HCT116 (cell line): Measurements from ENCODE around the gene HTR3B.

ENCODE experiments used
- FOSL1 ChIP-seq: IDR thresholded peaks from 2 replicates; pipeline ENCODE4 v1.6.1; 2012; ENCODE audit warnings: low read depth
- POLR2A ChIP-seq: IDR thresholded peaks from 2 replicates; pipeline ENCODE4 v1.7.0; 2011; ENCODE audit warnings: borderline replicate concordance; ENCODE audit not compliant: insufficient read depth, insufficient read length; ENCODE audit errors: extremely low read depth
- POLR2AphosphoS5 ChIP-seq: IDR thresholded peaks from 2 replicates; pipeline ENCODE4 v1.6.1; 2011; ENCODE audit warnings: mild to moderate bottlenecking, low read depth, low read length, moderate library complexity
- RAD21 ChIP-seq: IDR thresholded peaks from 2 replicates; pipeline ENCODE4 v1.6.1; 2012; ENCODE audit warnings: low read depth, mild to moderate bottlenecking
- SP1 ChIP-seq: IDR thresholded peaks from 2 replicates; pipeline ENCODE4 v1.6.1; 2012; ENCODE audit warnings: low read depth
- YY1 ChIP-seq: IDR thresholded peaks from 2 replicates; pipeline ENCODE4 v1.6.1; 2011; ENCODE audit warnings: low read length, low read depth, moderate library complexity, mild to moderate bottlenecking; ENCODE audit not compliant: insufficient replicate concordance; ENCODE audit errors: extremely low read depth
- TF ChIP-seq, protein P1 (sequence below), 3 experiments: fragments of 200-600 bp in 1 of 3; sonication (generic) in 1 of 3; IDR thresholded peaks in 2 of 3; conservative IDR thresholded peaks in 1 of 3; 2 replicates each; pipeline ENCODE4 v1.5.1; 2012 to 2017; ENCODE audit warnings: low read depth in 2 of 3, low read length in 2 of 3, antibody characterized with exemption in 1 of 3, borderline replicate concordance in 1 of 3, control low read depth in 1 of 3, mild to moderate bottlenecking in 1 of 3, mixed read lengths in 1 of 3, mixed run types in 1 of 3, moderate library complexity in 1 of 3; ENCODE audit not compliant: insufficient read depth in 1 of 3
- TF ChIP-seq, protein P2 (sequence below): IDR thresholded peaks from 2 replicates; pipeline ENCODE4 v1.6.1; 2012

DNA sequence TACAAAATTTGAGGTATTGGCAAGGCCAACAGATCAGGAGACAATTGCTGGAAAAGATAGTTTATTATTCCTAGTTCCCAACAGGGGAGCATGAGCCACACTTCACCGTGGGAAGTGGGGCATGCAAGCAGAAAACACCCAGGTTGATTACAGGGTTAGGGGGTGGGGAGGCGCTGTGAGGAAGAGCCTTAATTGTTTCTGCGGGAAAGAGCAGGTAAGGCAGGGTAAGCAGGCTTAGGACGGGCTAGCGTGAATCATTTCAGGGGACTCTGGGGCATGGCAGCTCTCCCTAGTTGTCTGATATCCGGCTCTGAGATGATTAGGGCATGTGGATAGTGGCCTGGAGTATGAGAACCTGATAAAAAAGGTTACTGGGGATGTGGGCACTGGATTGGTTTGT is 49.6 kb downstream of the HTR3B start:
- TF ChIP-seq POLR2A = no peak
- TF ChIP-seq, protein P1, sequence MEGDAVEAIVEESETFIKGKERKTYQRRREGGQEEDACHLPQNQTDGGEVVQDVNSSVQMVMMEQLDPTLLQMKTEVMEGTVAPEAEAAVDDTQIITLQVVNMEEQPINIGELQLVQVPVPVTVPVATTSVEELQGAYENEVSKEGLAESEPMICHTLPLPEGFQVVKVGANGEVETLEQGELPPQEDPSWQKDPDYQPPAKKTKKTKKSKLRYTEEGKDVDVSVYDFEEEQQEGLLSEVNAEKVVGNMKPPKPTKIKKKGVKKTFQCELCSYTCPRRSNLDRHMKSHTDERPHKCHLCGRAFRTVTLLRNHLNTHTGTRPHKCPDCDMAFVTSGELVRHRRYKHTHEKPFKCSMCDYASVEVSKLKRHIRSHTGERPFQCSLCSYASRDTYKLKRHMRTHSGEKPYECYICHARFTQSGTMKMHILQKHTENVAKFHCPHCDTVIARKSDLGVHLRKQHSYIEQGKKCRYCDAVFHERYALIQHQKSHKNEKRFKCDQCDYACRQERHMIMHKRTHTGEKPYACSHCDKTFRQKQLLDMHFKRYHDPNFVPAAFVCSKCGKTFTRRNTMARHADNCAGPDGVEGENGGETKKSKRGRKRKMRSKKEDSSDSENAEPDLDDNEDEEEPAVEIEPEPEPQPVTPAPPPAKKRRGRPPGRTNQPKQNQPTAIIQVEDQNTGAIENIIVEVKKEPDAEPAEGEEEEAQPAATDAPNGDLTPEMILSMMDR (IDR thresholded peaks at IDR 0.05 in 2 of 3, conservative IDR thresholded peaks at IDR 0.05 in 1 of 3; ENCODE audit: borderline replicate concordance in 1 of 3, insufficient read depth in 1 of 3, low read depth in 2 of 3, low read length in 2 of 3) = no peak
- no peak for TF ChIP-seq FOSL1
- TF ChIP-seq, protein P2, sequence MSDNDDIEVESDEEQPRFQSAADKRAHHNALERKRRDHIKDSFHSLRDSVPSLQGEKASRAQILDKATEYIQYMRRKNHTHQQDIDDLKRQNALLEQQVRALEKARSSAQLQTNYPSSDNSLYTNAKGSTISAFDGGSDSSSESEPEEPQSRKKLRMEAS = no peak
- no peak for TF ChIP-seq POLR2AphosphoS5
- no peak for TF ChIP-seq SP1
- no peak for TF ChIP-seq RAD21
- no peak for TF ChIP-seq YY1
